Measurements from ENCODE around the gene CEP170B.

The CEP170B gene

GRCh38 chr14:104844306-104845032 lies 20.6 kb upstream of the CEP170B start:
- Histone ChIP-seq H3F3A (ENCODE audit: low read depth) (no peaks in the 10 kb centered on the region), H3K9me3 (ENCODE audit: insufficient read depth, low read depth, low read length) (no peaks in the 10 kb centered on the region), H3K9ac (ENCODE audit: low read depth, low read length, poor library complexity, severe bottlenecking) (no peak overlapping the region), H2AFZ (ENCODE audit: low read length) (no peak overlapping the region), H3K36me3 (ENCODE audit: insufficient read depth, low read length) (no peaks in the 10 kb centered on the region), H3K79me2 (ENCODE audit: insufficient read depth, low read length) (no peaks in the 10 kb centered on the region), H3K4me1 (ENCODE audit: insufficient read depth, low read length, poor library complexity, severe bottlenecking) (no peaks in the 10 kb centered on the region), H3K27me3 (ENCODE audit: insufficient read depth, low read length, poor library complexity, severe bottlenecking) (no peaks in the 10 kb centered on the region), H4K20me1 (ENCODE audit: insufficient read depth, low read length, poor library complexity, severe bottlenecking) (no peaks in the 10 kb centered on the region), H3K9me2 (replicated peaks; ENCODE audit: low read depth, low read length) (no peaks in the 10 kb centered on the region), H3K4me2 (ENCODE audit: low read depth, low read length, poor library complexity, severe bottlenecking) (no peak overlapping the region), H3K4me3 (ENCODE audit: low read length, poor library complexity, severe bottlenecking) (no peak overlapping the region)
- no peak for TF ChIP-seq EZH2phosphoT487 (IDR thresholded peaks at IDR 0.05; ENCODE audit: borderline replicate concordance)
- no peak for TF ChIP-seq CTCF (conservative IDR thresholded peaks at IDR 0.05; ENCODE audit: low read length)

- Histone ChIP-seq H3K4me1 (ENCODE audit: insufficient read depth, low read length, poor library complexity, severe bottlenecking) (no peaks in the 10 kb centered on the region), H3K36me3 (ENCODE audit: insufficient read depth, low read length) (no peaks in the 10 kb centered on the region), H3K27me3 (ENCODE audit: insufficient read depth, low read length, poor library complexity, severe bottlenecking) (no peaks in the 10 kb centered on the region), H4K20me1 (ENCODE audit: insufficient read depth, low read length, poor library complexity, severe bottlenecking) (no peaks in the 10 kb centered on the region), H3K4me3 (ENCODE audit: low read length, poor library complexity, severe bottlenecking) (no peak overlapping the region), H3K9me2 (replicated peaks; ENCODE audit: low read depth, low read length) (no peaks in the 10 kb centered on the region), H3K9me3 (ENCODE audit: insufficient read depth, low read depth, low read length) (no peaks in the 10 kb centered on the region), H3F3A (ENCODE audit: low read depth) (no peaks in the 10 kb centered on the region), H3K79me2 (ENCODE audit: insufficient read depth, low read length) (no peaks in the 10 kb centered on the region), H3K4me2 (ENCODE audit: low read depth, low read length, poor library complexity, severe bottlenecking) (no peak overlapping the region), H3K9ac (ENCODE audit: low read depth, low read length, poor library complexity, severe bottlenecking) (no peak overlapping the region), H2AFZ (ENCODE audit: low read length) (no peak overlapping the region)
- TF ChIP-seq CTCF (conservative IDR thresholded peaks at IDR 0.05; ENCODE audit: low read length) (no peak), EZH2phosphoT487 (IDR thresholded peaks at IDR 0.05; ENCODE audit: borderline replicate concordance) (no peak)
These were observed 19.9 kb upstream of the CEP170B start for GRCh38 chr14:104845033-104845666.

DNA sequence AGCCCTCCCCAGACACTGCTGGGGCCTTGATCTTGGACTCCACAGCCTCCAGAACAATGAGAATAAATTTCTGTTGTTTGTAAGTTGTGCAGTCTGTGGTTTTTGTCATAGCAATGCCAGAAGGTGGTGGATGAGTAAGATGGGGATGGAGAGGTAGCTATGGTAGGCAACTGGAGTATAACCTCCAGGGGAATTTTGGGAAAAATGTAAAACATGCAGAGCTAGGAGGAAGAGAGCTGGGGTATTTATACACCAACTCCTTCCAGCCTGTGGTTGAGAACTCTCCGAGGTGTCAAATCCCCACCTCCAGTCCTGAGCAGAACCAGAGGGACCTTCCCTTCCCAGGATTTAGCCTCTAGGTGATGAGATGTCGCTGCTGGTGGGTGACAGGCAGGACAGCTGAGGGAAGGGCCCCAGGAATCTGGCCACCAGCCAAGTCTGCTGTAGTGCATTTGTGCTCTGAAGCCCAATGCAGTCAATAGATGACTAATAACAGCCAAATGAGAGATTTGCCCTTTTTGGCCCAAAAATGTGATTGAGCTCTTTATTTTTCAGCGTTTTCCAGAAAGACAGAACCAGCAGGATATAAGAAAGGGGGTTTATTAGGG lies 19.1 kb upstream of the CEP170B start:
- H3K79me2 ChIP-seq (ENCODE audit: insufficient read depth, low read length) = no peaks in the 10 kb centered on the region
- H3K27me3 ChIP-seq (ENCODE audit: insufficient read depth, low read length, poor library complexity, severe bottlenecking) = no peaks in the 10 kb centered on the region
- no peak overlapping the region for H2AFZ ChIP-seq (ENCODE audit: low read length)
- H3K4me1 ChIP-seq (ENCODE audit: insufficient read depth, low read length, poor library complexity, severe bottlenecking) = no peaks in the 10 kb centered on the region
- TF ChIP-seq EZH2phosphoT487 (IDR thresholded peaks at IDR 0.05; ENCODE audit: borderline replicate concordance) = no peak
- TF ChIP-seq CTCF (conservative IDR thresholded peaks at IDR 0.05; ENCODE audit: low read length) = no peak
- H3K4me2 ChIP-seq (ENCODE audit: low read depth, low read length, poor library complexity, severe bottlenecking) = no peak overlapping the region
- H3K36me3 ChIP-seq (ENCODE audit: insufficient read depth, low read length) = no peaks in the 10 kb centered on the region
- no peaks in the 10 kb centered on the region for H3K9me3 ChIP-seq (ENCODE audit: insufficient read depth, low read depth, low read length)
- no peak overlapping the region for H3K4me3 ChIP-seq (ENCODE audit: low read length, poor library complexity, severe bottlenecking)
- H3F3A ChIP-seq (ENCODE audit: low read depth) = no peaks in the 10 kb centered on the region
- H3K9me2 ChIP-seq (replicated peaks; ENCODE audit: low read depth, low read length) = no peaks in the 10 kb centered on the region
- H4K20me1 ChIP-seq (ENCODE audit: insufficient read depth, low read length, poor library complexity, severe bottlenecking) = no peaks in the 10 kb centered on the region
- no peak overlapping the region for H3K9ac ChIP-seq (ENCODE audit: low read depth, low read length, poor library complexity, severe bottlenecking)

Measured in Loucy (cell line).